GM11168 (cell line): ENCODE results near the gene STMN3.
"Not testable (repeated sequence)": the region's sequence is repeated elsewhere in the genome, so short reads cannot be mapped to it uniquely, and the experiment has no call there.

Experiments used
- in situ Hi-C: fragments of 300-500 bp; cut with MboI; formaldehyde crosslinking; loops from one replicate; pipeline ENCODE4 v1.12.0; 2022; ENCODE audit warnings: low sequenced_read_pairs; ENCODE audit not compliant: unreplicated experiment

The STMN3 gene

GRCh38 chr20:63640686-63641085 is 12.5 kb downstream of the STMN3 start:
- in situ Hi-C loops = not testable (repeated sequence)

- in situ Hi-C loops = no loop called here
These were observed 13.1 kb downstream of the STMN3 start for GRCh38 chr20:63640086-63640485.

GRCh38 chr20:63639093-63639975 is 13.9 kb downstream of the STMN3 start:
- in situ Hi-C loops = no loop called here

GRCh38 chr20:63636752-63637628 is 16.2 kb downstream of the STMN3 start:
- in situ Hi-C loops = no loop called here

- in situ Hi-C loops = no loop called here
These were observed 17.6 kb downstream of the STMN3 start for GRCh38 chr20:63635431-63636141.

GRCh38 chr20:63633732-63634131 is 19.5 kb downstream of the STMN3 start:
- in situ Hi-C loops = no loop called here

- in situ Hi-C loops = not testable (repeated sequence)
These were observed 21.8 kb downstream of the STMN3 start for GRCh38 chr20:63631426-63631825.

GRCh38 chr20:63630956-63631355 is 22.3 kb downstream of the STMN3 start:
- in situ Hi-C loops = not testable (repeated sequence)

- in situ Hi-C loops = no loop called here
These were observed 24.8 kb downstream of the STMN3 start for GRCh38 chr20:63628246-63628975.

GRCh38 chr20:63627751-63628245 is 25.4 kb downstream of the STMN3 start:
- in situ Hi-C loops = no loop called here

- in situ Hi-C loops = no loop called here
These were observed 26.0 kb downstream of the STMN3 start for GRCh38 chr20:63627129-63627750.

GRCh38 chr20:63626424-63627128 is 26.6 kb downstream of the STMN3 start, which contains the start of gene GMEB2:
TSS of gene GMEB2 (minus strand) at chr20:63627101. CDS start at chr20:63619397, 7,704 bp downstream.
- in situ Hi-C loops = no loop called here

GRCh38 chr20:63625771-63626423 is 27.3 kb downstream of the STMN3 start:
- in situ Hi-C loops = no loop called here

GRCh38 chr20:63624486-63624885 is 28.7 kb downstream of the STMN3 start:
- in situ Hi-C loops = no loop called here

- in situ Hi-C loops = no loop called here
These were observed 30.5 kb downstream of the STMN3 start for GRCh38 chr20:63622732-63623131.

- in situ Hi-C loops = no loop called here
These were observed 31.1 kb downstream of the STMN3 start for GRCh38 chr20:63622096-63622495.

- in situ Hi-C loops = no loop called here
These were observed 32.2 kb downstream of the STMN3 start for GRCh38 chr20:63620991-63621390.

GRCh38 chr20:63619505-63619904 is 33.7 kb downstream of the STMN3 start:
- in situ Hi-C loops = no loop called here
